Measurements from ENCODE around the gene GRB2.
"Not testable (repeated sequence)": the region's sequence is repeated elsewhere in the genome, so short reads cannot be mapped to it uniquely, and the experiment has no call there.

The GRB2 gene

DNA sequence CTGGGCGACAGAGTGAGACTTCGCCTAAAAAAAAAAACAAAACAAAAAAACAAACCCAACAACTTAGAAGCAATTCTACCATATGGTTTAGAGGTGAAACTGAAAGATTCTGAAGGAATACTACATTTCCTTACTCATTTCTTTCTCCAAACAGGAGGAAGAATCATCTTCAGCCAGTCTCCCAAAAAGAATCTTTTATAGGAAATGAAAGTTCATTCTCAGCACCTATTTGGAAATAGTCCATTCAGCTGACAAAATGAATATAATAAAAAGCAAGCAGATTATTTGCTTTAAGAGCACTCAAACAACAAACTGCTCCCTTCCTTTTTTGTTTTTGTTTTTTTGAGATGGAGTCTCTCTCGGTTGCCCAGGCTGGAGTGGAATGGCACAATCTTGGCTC is 17.7 kb downstream of the GRB2 start:
- no peak for DNase-seq (ENCODE audit: low spot score)

GRCh38 chr17:75386430-75386829 is 19.0 kb downstream of the GRB2 start:
- DNase-seq (ENCODE audit: low spot score): no peak

DNA sequence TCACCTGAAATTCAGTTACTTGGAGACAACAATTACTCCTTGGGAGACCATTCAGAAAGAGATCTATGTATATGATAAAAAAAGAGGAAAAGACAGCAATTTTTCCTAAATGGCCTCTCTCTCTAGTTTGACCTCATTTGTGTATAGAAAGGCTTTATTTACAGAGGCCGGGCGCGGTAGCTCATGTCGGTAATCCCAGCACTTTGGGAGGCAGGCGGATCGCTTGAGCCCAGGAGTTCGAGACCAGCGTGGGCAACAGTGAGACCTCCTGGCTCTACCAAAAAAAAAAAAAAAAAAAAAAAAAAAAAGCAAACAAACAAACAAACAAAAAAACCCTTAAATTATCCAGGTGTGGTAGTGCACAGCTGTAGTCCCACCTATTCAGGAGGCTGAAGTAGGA is 20.7 kb downstream of the GRB2 start:
- DNase-seq (ENCODE audit: low spot score): no peak

- DNase-seq (ENCODE audit: low spot score): no peak
These were observed 21.7 kb downstream of the GRB2 start for GRCh38 chr17:75383842-75384195.

DNA sequence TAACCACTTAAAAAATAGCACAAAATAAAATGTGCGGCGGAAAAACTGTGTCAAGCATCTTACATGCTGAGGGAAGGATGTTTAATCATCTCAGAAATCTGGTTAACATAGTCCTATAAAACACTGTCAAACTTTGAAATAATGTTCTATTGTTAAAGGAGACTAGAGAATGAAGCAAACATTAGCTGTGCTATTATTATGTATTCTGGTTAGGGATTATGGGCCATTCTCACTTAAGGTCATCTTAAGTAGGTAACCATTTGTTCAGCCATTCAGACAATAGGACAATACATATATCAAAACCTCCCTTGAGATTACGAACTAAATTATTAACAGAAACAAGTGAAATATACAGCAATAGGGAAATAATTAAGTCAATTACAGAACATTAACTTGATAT is 24.7 kb downstream of the GRB2 start:
- no peak for DNase-seq (ENCODE audit: low spot score)

GRCh38 chr17:75380315-75380714 is 25.2 kb downstream of the GRB2 start:
- DNase-seq (ENCODE audit: low spot score): no peak

DNA sequence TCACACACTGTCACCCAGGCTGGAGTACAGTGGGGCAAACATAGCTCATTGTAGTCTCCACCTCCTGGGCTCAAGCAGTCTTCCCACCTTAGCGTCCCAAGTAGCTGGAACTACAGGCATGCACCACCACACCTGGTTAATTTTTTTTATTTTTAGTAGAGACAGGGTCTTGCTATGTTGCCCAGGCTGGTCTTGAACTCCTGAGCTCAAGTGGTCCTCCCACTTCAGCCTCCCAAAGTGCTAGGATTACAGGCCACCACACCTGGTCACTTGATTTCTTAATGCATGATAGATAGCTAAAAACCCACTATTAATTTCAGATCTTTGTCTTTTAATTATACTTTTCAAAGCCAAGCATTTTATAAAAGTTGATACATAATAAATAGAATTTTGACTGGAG is 26.1 kb downstream of the GRB2 start:
- not testable (repeated sequence) for DNase-seq (ENCODE audit: low spot score)

DNA sequence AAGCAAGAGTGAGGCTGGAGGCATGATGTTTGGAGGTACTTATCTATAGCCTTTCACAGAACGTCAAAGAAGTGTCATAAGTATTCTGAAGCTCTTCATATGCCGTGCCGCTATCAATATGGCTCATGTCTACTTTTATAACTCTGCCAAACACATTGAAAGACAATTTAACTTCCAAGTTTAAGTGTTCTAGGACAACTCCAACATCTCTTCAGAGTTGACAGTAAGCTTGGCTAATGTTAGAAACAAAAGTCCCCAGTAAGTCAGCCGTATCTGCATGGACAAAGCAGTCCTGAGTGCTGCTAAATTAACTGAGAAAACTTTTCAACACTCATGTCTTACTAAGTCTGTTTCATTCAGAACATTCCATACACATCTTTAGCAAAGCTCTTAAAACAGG is 32.2 kb downstream of the GRB2 start:
- no peak for DNase-seq (ENCODE audit: low spot score)

- DNase-seq (ENCODE audit: low spot score): no peak
These were observed 33.5 kb downstream of the GRB2 start for GRCh38 chr17:75371981-75372380.

- DNase-seq (ENCODE audit: low spot score): no peak
These were observed 34.1 kb downstream of the GRB2 start for GRCh38 chr17:75371339-75371738.

- no peak for DNase-seq (ENCODE audit: low spot score)
These were observed 35.1 kb downstream of the GRB2 start for GRCh38 chr17:75370286-75370915.

DNA sequence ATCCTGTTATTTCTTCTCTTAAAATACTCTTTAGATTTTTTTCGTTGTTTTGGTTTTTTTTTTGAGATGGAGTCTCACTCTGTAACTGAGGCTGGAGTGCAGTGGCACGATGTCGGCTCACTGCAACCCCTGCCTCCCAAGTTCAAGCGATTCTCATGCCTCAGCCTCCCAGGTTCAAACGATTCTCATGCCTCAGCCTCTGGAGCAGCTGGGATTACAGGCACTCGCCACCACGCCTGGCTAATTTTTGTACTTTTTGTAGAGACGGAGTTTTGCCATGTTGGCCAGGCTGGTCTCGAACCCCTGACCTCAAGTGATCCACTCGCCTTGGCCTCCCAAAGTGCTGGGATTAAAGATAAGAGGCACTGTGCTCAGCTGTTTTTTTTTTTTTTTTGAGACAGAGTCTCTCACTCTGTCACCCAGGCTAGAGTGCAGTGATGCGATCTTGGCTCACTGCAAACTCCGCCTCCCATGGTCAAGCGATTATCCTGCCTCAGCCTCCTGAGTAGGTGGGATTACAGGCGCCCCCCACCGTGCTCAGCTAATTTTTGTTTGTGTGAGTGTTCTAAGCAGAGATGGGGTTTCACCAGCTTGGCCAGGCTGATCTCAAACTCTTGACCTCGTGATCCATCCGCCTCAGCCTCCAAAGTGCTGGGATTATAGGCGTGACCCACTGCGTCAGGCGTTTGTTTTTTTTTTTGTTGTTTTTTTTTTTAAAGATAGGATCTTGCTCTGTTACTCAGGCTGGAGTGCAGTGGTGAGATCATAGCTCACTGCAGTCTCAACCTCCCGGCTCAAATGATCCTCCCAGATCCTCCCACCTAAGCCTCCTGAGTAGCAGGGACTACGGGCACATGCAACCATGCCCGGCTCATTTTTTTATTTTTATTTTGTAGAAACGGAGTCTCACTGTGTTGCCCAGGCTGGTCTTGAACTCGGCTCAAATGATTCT is 37.4 kb downstream of the GRB2 start:
- not testable (repeated sequence) for DNase-seq (ENCODE audit: low spot score)

DNA sequence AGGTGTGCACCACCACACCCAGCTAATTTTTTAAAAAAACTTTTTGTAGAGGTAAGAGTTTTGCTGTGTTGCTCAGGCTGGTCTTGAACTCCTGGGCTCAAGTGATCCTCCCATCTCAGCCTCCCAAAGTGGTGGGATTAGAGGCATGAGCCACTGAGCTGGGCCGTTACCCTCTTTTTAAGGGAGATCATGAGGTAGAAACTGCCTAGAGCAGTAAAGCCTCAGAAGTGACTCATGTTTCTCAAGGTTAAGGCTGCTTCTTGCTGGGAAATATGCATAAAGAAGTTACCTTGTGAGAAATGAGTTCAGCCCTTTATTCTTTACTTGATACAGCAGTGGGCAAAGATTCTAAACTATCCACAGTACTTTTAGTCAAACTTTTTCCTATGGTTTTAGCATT is 38.2 kb downstream of the GRB2 start:
- peak; percentile 51 for DNase-seq (ENCODE audit: low spot score)

GRCh38 chr17:75366432-75366831 is 39.0 kb downstream of the GRB2 start:
- DNase-seq (ENCODE audit: low spot score): no peak

GRCh38 chr17:75365931-75366275 is 39.6 kb downstream of the GRB2 start:
- no peak for DNase-seq (ENCODE audit: low spot score)

- DNase-seq (ENCODE audit: low spot score): peak; percentile 11
These were observed 40.2 kb downstream of the GRB2 start for GRCh38 chr17:75365009-75365930.

- DNase-seq (ENCODE audit: low spot score): peak; percentile 83
These were observed 41.4 kb downstream of the GRB2 start for GRCh38 chr17:75364078-75364477.

DNA sequence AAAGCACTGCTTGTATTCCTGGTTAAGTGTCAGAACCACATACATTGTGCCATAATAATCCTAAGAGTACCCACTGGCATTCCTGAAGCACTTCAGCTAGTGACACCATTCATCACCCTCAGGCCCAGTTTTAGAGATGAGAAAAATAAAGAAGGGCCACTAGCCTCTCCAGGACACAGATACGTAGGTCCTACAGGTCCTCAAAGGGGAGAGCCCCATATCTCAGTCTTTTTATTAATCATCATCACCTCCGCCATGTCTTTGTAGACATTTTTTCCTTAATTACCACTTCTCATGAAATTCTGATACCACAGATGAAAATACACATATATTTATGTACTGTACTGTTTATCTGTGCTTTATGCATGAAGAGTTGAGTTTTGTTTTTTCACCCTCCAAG is 43.5 kb downstream of the GRB2 start:
- no peak for DNase-seq (ENCODE audit: low spot score)

DNA sequence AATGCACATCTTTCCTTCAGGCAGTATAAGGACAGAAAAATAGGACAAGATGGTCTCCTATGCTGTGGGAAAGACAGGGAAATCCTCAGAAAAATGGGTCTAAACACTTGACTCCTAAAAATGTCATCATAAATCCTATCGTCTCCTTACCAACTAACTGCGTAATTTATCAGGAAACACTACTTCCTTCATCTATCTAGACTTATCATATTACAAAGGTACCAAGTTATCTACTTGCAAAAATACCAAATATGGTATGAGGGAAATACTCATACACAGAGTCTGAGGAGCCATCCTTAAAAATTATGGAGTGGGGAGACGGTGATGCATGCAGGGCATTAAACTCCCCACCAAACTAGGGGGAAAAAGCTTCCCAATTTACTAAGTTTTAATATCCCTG is 44.1 kb downstream of the GRB2 start:
- no peak for DNase-seq (ENCODE audit: low spot score)

GRCh38 chr17:75356260-75356937 is 49.1 kb downstream of the GRB2 start:
- no peak for DNase-seq (ENCODE audit: low spot score)

- DNase-seq (ENCODE audit: low spot score): no peak
These were observed 52.3 kb downstream of the GRB2 start for GRCh38 chr17:75353176-75353575.

DNA sequence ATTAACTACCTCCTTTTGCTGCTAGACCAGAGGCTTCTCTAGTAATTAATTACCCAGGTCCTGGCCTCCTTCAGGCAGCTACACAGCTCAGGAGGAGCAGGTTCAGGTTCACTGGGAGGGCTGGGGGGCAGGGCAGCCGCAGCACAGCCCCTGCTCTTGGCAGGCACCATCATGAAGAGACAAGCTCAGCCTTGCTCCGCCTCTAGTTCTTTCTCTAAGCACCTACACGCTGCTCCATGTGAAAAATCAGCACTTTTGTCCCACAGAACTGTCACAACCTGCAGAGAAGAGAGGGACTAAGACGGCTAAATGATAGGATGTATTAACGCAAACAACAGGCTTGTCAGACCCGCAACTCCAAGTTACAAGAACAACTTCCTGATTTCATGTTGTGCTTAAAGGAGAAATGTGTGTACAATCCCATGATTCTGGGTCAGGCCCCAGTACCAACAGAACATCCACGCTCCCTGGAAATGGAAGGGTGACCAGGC is 53.4 kb downstream of the GRB2 start:
- peak; percentile 81 for DNase-seq (ENCODE audit: low spot score)

Data from kidney tubule cell (primary cell).